Spinal cord (tissue), 10 donors: ENCODE results near the gene MOAP1. TPM values are rescaled to one million over a fixed set of nuclear protein-coding genes. Genes with fewer than 3 reads are reported as not detected.
"Not testable (repeated sequence)": the region's sequence is repeated elsewhere in the genome, so short reads cannot be mapped to it uniquely, and the experiment has no call there.

Experiments
- DNase-seq, 6 donors: peaks; one replicate each; pipeline versions ENCODE4 v3.0.0 to v3.0.0-alpha.2; 2013 to 2015; ENCODE audit warnings: low spot score in 6 of 6, low read depth in 4 of 6
- H3K27ac ChIP-seq: one replicate; pipeline ENCODE4 v1.5.1; 2013; ENCODE audit warnings: low read depth, low read length, control low read depth
- H3K27me3 ChIP-seq: one replicate; pipeline ENCODE4 v1.6.1; 2013; ENCODE audit warnings: low read length; ENCODE audit not compliant: control insufficient read depth, insufficient read depth
- H3K36me3 ChIP-seq: one replicate; pipeline ENCODE4 v1.6.1; 2013; ENCODE audit warnings: low read length; ENCODE audit not compliant: control insufficient read depth, insufficient read depth
- H3K4me1 ChIP-seq: one replicate; pipeline ENCODE4 v1.6.1; 2013; ENCODE audit warnings: low read length; ENCODE audit not compliant: control insufficient read depth, insufficient read depth
- H3K4me3 ChIP-seq: one replicate; pipeline ENCODE4 v1.5.1; 2013; ENCODE audit warnings: low read depth, low read length, control low read depth
- H3K9me3 ChIP-seq: one replicate; pipeline ENCODE4 v1.6.1; 2013; ENCODE audit warnings: low read length; ENCODE audit not compliant: control insufficient read depth, insufficient read depth
- WGBS: methylation state at CpG from one replicate; pipeline ENCODE4 v1.1.5; 2013; ENCODE audit warnings: missing lambda C conversion rate; ENCODE audit not compliant: insufficient coverage; 5-methylcytosine and 5-hydroxymethylcytosine counted together
- polyA plus RNA-seq, 2 donors: library from polyadenylated mRNA; unstranded; fragments of 120-200 nt; gene quantifications; one replicate each; pipeline ENCODE4 v1.2.1, GENCODE V29; 2013; ENCODE audit not compliant: insufficient read length in 2 of 2
- total RNA-seq, 2 donors: library from RNA; depleted of rRNA in 1 of 2; stranded (reverse); fragments of 120-200 nt in 1 of 2; fragments of >200 nt in 1 of 2; gene quantifications; one replicate each; pipeline versions ENCODE4 v1.2.3 to v1.2.4, GENCODE V29; 2013 to 2014
- donor health status: healthy.

The MOAP1 gene
- total and polyA plus RNA-seq, 4 donors: 68.3 to 157 (median 147) TPM

GRCh38 chr14:93168610-93169009 is 16.1 kb downstream of the MOAP1 start:
- not testable (repeated sequence) for H3K36me3 ChIP-seq, H3K27me3 ChIP-seq, H3K27ac ChIP-seq, DNase-seq, H3K4me1 ChIP-seq, H3K9me3 ChIP-seq, H3K4me3 ChIP-seq
- WGBS: 100% methylated on average over 7 of the region's 9 CpGs

DNA sequence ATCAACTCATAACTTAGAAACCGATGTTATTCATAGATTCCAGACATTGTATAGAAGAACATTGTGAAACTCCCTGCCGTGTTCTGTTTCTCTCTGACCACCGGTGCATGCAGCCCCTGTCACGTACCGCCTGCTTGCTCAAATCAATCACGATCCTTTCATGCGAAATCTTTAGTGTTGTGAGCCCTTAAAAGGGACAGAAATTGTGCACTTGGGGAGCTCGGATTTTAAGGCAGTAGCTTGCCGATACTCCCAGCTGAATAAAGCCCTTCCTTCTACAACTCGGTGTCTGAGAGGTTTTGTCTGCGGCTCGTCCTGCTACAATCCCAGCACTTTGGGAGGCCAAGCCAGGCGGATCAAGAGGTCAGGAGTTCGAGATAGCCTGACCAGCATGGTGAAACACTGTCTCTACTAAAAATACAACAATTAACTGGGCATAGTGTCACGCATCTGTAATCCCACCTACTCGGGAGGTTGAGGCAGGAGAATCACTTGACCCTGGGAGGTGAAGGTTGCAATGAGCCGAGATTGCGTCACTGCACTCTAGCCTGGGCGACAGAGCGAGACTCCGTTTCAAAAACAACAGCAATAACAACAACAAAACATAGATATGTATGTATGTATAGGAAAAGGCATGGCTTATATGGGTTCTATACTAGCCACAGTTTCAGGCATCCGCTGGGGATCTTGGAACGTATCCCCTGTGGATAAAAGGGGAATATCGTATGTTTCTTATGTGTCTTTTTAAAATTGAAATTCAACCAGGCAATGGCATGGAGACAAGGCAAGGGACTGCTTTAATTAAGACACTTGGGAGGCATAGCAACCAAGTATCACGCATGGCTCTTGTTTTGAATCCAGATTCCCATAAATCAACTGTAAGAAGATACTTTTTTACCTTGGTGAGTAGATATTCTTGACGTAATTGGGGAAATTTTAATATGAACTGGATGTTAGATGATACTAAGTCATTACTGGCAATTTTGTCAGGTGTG is 19.1 kb downstream of the MOAP1 start:
- not testable (repeated sequence) for H3K9me3 ChIP-seq, H3K27ac ChIP-seq, DNase-seq, H3K4me3 ChIP-seq, H3K36me3 ChIP-seq, H3K4me1 ChIP-seq, H3K27me3 ChIP-seq
- WGBS: 74% methylated on average over 8 of the region's 26 CpGs

DNA sequence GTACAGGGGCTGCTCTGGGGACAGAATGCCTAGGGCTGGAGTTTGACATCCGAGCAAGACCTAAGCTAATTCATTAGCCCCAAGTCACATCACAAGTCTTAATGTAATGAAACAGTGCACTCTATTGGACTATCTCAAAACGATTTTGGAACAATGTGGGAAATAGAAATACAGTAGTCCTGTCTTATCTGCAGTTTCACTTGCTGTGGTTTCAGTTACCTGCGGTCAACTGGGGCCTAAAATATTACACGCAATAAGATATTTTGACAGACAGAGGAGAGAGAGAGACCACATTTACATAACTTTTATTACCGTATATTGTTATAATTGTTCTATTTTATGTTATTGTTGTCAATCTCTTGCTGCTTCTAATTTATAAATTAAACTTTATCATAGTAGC is 21.1 kb downstream of the MOAP1 start:
- WGBS: no CpG with 5 or more reads among the region's 5 CpGs
- no peak for DNase-seq
- H3K4me1 ChIP-seq: no peaks in the 10 kb centered on the region

DNA sequence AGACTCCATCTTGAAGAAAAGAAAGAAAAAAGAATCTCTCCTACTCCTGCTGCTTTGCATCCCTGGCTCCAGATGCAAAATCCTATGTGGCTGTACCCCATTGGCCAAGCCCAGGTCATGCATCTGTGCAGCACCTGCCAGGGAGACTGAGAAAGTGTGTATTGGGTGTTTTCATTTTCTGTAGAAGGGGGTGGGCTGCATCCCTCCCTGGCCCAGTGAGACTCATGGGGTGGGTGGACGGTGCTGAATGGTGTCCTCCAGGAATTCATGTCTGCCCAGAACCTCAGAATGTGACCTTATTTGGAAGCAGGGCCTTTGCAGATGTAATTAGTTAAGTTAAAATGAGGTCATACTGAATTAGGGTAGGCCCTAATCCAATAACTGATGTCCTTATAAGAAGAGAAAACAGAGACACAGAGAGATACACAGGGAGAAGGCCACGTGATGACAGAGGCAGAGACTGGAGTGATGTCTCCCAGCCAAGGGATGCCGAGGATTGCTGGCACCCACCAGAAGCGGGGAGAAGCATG is 23.2 kb downstream of the MOAP1 start:
- 74% methylated on average over 4 of the region's 4 CpGs for WGBS
- DNase-seq: no peak
- Histone ChIP-seq H3K4me1 (no peaks in the 10 kb centered on the region), H3K27ac (no peak overlapping the region), H3K9me3 (no peaks in the 10 kb centered on the region), H3K27me3 (no peaks in the 10 kb centered on the region), H3K4me3 (no peak overlapping the region), H3K36me3 (no peaks in the 10 kb centered on the region)

More for the DNA sequence above, 21.1 kb downstream of the MOAP1 start:
- no peaks in the 10 kb centered on the region for H3K27me3 ChIP-seq
- H3K9me3 ChIP-seq: no peaks in the 10 kb centered on the region
- H3K36me3 ChIP-seq: no peaks in the 10 kb centered on the region
- H3K4me3 ChIP-seq: no peak overlapping the region
- H3K27ac ChIP-seq: no peak overlapping the region

DNA sequence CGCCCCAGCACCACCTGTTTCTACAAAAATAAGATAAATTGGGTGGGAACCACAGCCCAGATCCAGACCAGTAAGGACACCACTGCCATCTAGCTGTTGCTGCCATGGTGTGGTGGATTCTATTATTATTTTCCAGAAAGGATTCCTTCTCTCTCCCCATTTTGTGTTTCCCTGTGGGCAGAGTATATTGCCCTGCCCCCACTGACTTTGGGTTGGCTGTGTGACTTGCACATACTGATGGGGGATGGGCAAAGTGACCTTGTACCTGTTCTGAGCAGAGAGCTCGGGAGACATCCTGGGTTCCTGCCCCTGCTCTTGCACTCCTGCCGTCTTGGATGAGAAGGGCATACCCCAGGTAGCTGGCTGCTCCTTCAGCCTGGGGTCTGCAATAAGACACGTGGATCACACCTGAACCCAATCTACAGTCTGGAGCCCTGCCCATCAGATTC is 24.3 kb downstream of the MOAP1 start:
- Histone ChIP-seq H3K27me3 (no peaks in the 10 kb centered on the region), H3K4me3 (no peak overlapping the region), H3K9me3 (no peaks in the 10 kb centered on the region), H3K27ac (no peak overlapping the region), H3K4me1 (no peaks in the 10 kb centered on the region), H3K36me3 (no peaks in the 10 kb centered on the region)
- 46% methylated on average over 3 of the region's 4 CpGs for WGBS
- peak in 1 of 6 donors; percentile 31 for DNase-seq

GRCh38 chr14:93159625-93160352 is 24.9 kb downstream of the MOAP1 start:
- H3K36me3 ChIP-seq, H3K27me3 ChIP-seq, H3K4me3 ChIP-seq, H3K27ac ChIP-seq, H3K4me1 ChIP-seq, H3K9me3 ChIP-seq, DNase-seq: not testable (repeated sequence)
- no CpG with 5 or more reads among the region's 5 CpGs for WGBS

- not testable (repeated sequence) for H3K27me3 ChIP-seq, H3K4me1 ChIP-seq, H3K27ac ChIP-seq, DNase-seq, H3K4me3 ChIP-seq, H3K36me3 ChIP-seq, H3K9me3 ChIP-seq
- WGBS: 100% methylated on average over 2 of the region's 7 CpGs
These were observed 26.3 kb downstream of the MOAP1 start for GRCh38 chr14:93158349-93158748.

DNA sequence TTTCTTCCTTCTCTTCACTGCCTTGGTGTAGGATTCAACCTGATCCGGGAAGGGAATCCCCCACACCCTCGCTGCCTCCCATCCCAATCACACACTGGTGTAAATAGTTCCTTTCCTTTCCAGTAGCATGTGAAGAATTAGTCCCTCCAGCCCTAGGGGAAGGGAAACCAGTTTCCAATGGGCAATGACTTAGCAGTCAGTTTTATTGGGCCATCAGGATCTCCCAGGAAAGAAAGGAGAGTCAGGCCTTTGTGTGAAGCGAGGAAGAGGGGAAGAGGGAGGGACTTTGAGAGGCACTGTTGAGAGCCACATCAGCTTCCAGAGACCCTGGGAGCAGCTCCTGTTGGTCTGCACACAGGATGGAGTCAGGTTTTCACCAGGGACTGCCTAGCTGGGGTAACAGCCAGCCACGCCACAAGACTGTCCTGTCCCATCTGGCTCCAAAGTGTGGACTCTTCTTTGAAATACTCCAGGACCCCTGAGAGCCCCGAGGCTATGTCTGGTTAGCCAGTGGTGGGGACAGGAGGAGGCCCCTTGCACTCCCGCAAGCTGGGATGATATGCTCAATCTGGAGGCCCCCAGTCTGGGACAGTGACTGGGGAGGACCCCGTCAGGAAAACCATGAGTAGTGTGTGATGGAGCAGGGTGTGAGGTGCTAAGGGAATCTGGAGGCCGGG is 27.9 kb downstream of the MOAP1 start:
- H3K4me3 ChIP-seq: no peak overlapping the region
- no peak overlapping the region for H3K27ac ChIP-seq
- H3K9me3 ChIP-seq: no peaks in the 10 kb centered on the region
- no peaks in the 10 kb centered on the region for H3K36me3 ChIP-seq
- no peaks in the 10 kb centered on the region for H3K4me1 ChIP-seq
- H3K27me3 ChIP-seq: no peaks in the 10 kb centered on the region
- 74% methylated on average over 6 of the region's 8 CpGs for WGBS
- no peak for DNase-seq

DNA sequence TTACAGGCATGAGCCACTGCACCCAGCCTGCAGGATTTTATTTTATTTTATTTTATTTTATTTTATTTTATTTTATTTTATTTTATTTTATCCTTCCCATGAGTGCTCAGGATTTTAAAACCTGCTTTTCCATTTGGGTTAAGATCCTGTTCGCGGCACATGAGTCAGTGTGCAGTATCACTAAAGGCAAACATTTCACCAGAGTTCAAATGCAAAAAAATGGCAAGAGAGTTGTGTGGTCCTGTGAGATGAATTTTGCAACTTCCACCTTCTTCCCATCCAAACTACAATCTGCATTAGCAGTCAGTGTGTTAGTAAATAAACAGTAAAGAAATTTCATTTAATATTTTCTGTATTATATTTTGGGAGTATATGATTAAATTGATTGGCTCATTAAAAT is 29.0 kb downstream of the MOAP1 start:
- Histone ChIP-seq H3K27ac (no peak overlapping the region), H3K36me3 (no peaks in the 10 kb centered on the region), H3K4me1 (peaks cover under 1% of the 10 kb centered on the region), H3K9me3 (no peaks in the 10 kb centered on the region), H3K4me3 (no peak overlapping the region), H3K27me3 (no peaks in the 10 kb centered on the region)
- WGBS: no CpG with 5 or more reads among the region's 2 CpGs
- no peak for DNase-seq
